WTC11 (cell line): ENCODE measurements around the gene OGFR. TPM values are rescaled to one million over a fixed set of nuclear protein-coding genes. Genes with fewer than 3 reads are reported as not detected.

ENCODE experiments used
- AFF4 ChIP-seq: sonication (generic); formaldehyde crosslinking; IDR thresholded peaks from 2 replicates; pipeline ENCODE4 v1.8.1; 2023; ENCODE audit warnings: mild to moderate bottlenecking, missing genetic modification reagents, borderline replicate concordance
- ATF6 ChIP-seq: sonication (generic); formaldehyde crosslinking; IDR thresholded peaks from 2 replicates; pipeline ENCODE4 v1.8.1; 2023; ENCODE audit warnings: mild to moderate bottlenecking, missing genetic modification reagents
- CREM ChIP-seq: sonication (generic); formaldehyde crosslinking; IDR thresholded peaks from 2 replicates; pipeline ENCODE4 v1.8.1; 2022; ENCODE audit warnings: mild to moderate bottlenecking, missing genetic modification reagents, moderate library complexity
- E2F4 ChIP-seq: sonication (generic); formaldehyde crosslinking; IDR thresholded peaks from 2 replicates; pipeline ENCODE4 v1.8.1; 2022; ENCODE audit warnings: low read depth, mild to moderate bottlenecking, moderate library complexity, missing genetic modification reagents, borderline replicate concordance
- E2F5 ChIP-seq: sonication (generic); formaldehyde crosslinking; IDR thresholded peaks from 2 replicates; pipeline ENCODE4 v1.8.1; 2022; ENCODE audit warnings: mild to moderate bottlenecking, moderate library complexity, missing genetic modification reagents
- ERG ChIP-seq: fragments of 250-450 bp; sonication (Bioruptor Pico); IDR thresholded peaks from 2 replicates; pipeline ENCODE4 v1.8.0; 2021; ENCODE audit warnings: mild to moderate bottlenecking
- FOXJ3 ChIP-seq: sonication (generic); formaldehyde crosslinking; IDR thresholded peaks from 2 replicates; pipeline ENCODE4 v1.9.0; 2021; ENCODE audit warnings: missing genetic modification reagents, mild to moderate bottlenecking, borderline replicate concordance
- MAX ChIP-seq: sonication (generic); formaldehyde crosslinking; IDR thresholded peaks from 2 replicates; pipeline ENCODE4 v1.8.0; 2022; ENCODE audit warnings: mild to moderate bottlenecking, missing genetic modification reagents
- SP1 ChIP-seq: sonication (generic); formaldehyde crosslinking; conservative IDR thresholded peaks from 2 replicates; pipeline ENCODE4 v1.8.1; 2022; ENCODE audit warnings: missing genetic modification reagents
- ZNF317 ChIP-seq: sonication (generic); formaldehyde crosslinking; IDR thresholded peaks from 2 replicates; pipeline ENCODE4 v1.8.1; 2023; ENCODE audit warnings: low read depth, mild to moderate bottlenecking, moderate library complexity, missing genetic modification reagents, borderline replicate concordance
- total RNA-seq: library from RNA; stranded (reverse); gene quantifications from 3 replicates; pipeline ENCODE4 v1.2.3, GENCODE V29; 2021

Gene OGFR
- total RNA-seq, 1 experiment from 2014 or later, result 43.3 TPM

- TF ChIP-seq E2F4 (CRISPR knock-in tag) (no peak), ZNF317 (CRISPR knock-in tag) (0 out of 2 replicates have a peak, but pooled peaks have one; percentile 44), ATF6 (CRISPR knock-in tag) (no peak), FOXJ3 (CRISPR knock-in tag) (no peak), AFF4 (CRISPR knock-in tag) (no peak), E2F5 (CRISPR knock-in tag) (peak; percentile 80; the same call in 1 of the 2 replicates), MAX (CRISPR knock-in tag) (peak; percentile 90), SP1 (CRISPR knock-in tag) (peak; percentile 94), CREM (0 out of 2 replicates have a peak, but pooled peaks have one; percentile 50), ERG (CRISPR knock-in tag) (no peak)
Measured at GRCh38 chr20:62861726-62862336, 57.2 kb downstream of the OGFR start, which contains the start of gene TCFL5 (continued).

Other genes starting within 250 kb of the OGFR start
- gene SLCO4A1, start 162.3 kb upstream of the OGFR start, total RNA-seq, result 15.2 to 19.9 TPM (median 18.5 TPM) in 3 replicates
- 0.57 to 0.85 TPM (median 0.63 TPM) in 3 replicates for gene NTSR1, start 96.0 kb upstream of the OGFR start, total RNA-seq
- 20.0 to 20.8 TPM (median 20.2 TPM) in 3 replicates for gene MRGBP, start 8.4 kb upstream of the OGFR start, total RNA-seq
- gene COL9A3, start 12.2 kb downstream of the OGFR start, total RNA-seq, result 115 to 136 TPM (median 123 TPM) in 3 replicates
- gene TCFL5, start 57.0 kb downstream of the OGFR start, total RNA-seq, result 19.7 to 20.4 TPM (median 20.3 TPM) in 3 replicates
- 69.3 to 87.3 TPM (median 71.6 TPM) in 3 replicates for gene DIDO1, start 121.7 kb downstream of the OGFR start, total RNA-seq
- gene GID8, start 133.3 kb downstream of the OGFR start, total RNA-seq, result 56.2 to 70.2 TPM (median 56.6 TPM) in 3 replicates
- gene SLC17A9, start 147.9 kb downstream of the OGFR start, total RNA-seq, result 26.2 to 41.7 TPM (median 30.8 TPM) in 3 replicates
- gene BHLHE23, start 202.1 kb downstream of the OGFR start, total RNA-seq, result 0.57 to 1.3 TPM (median 0.66 TPM) in 3 replicates